ENCODE measurements around the gene AK8. TPM values are rescaled to one million over a fixed set of nuclear protein-coding genes. Genes with fewer than 3 reads are reported as not detected.

The AK8 gene
- polyA plus RNA-seq, 1 of the 3 experiments (the other 2 are of a cell fraction): 0.77 TPM

DNA sequence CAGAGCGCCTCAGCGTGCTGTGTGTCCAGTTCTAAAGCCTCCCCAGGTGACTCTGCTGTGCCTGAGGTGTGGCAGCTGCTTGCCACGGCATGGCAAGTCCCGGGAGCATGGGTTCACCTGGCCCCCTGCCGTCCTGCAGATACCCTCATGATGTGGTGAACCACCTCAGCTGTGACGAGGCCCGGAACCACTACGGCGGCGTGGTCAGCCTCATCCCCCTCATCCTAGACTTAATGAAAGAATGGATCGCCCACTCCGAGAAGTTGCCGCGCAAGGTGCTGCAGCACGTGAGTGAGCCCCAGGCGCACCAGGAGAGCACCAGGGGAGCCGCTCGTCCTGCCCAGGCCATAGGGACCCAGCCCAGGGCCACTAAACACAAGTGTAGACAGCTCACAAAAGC is 10.1 kb upstream of the AK8 start:
- TF ChIP-seq, protein P1, sequence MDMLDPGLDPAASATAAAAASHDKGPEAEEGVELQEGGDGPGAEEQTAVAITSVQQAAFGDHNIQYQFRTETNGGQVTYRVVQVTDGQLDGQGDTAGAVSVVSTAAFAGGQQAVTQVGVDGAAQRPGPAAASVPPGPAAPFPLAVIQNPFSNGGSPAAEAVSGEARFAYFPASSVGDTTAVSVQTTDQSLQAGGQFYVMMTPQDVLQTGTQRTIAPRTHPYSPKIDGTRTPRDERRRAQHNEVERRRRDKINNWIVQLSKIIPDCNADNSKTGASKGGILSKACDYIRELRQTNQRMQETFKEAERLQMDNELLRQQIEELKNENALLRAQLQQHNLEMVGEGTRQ (IDR thresholded peaks at IDR 0.05; ENCODE audit: borderline replicate concordance, low read depth, low read length): no peak
- TF ChIP-seq NRF1 (IDR thresholded peaks at IDR 0.05; ENCODE audit: low read depth, low read length) (no peak), SIN3A (IDR thresholded peaks at IDR 0.05; ENCODE audit: borderline replicate concordance, low read depth, low read length) (no peak), ZBTB33 (IDR thresholded peaks at IDR 0.05; ENCODE audit: borderline replicate concordance, low read depth) (no peak), EP300 (IDR thresholded peaks at IDR 0.05; ENCODE audit: borderline replicate concordance in 1 of 2, low read depth in 1 of 2, low read length in 1 of 2) (no peak), RAD21 (IDR thresholded peaks at IDR 0.05; ENCODE audit: low read length) (no peak), TCF12 (IDR thresholded peaks at IDR 0.05) (no peak), YY1 (IDR thresholded peaks at IDR 0.05; ENCODE audit: low read depth) (no peak), JUND (IDR thresholded peaks at IDR 0.05) (no peak), CHD2 (IDR thresholded peaks at IDR 0.05; ENCODE audit: low read length, partially characterized antibody) (no peak), MXI1 (IDR thresholded peaks at IDR 0.05; ENCODE audit: low read depth, low read length) (no peak)
- TF ChIP-seq, protein P2, sequence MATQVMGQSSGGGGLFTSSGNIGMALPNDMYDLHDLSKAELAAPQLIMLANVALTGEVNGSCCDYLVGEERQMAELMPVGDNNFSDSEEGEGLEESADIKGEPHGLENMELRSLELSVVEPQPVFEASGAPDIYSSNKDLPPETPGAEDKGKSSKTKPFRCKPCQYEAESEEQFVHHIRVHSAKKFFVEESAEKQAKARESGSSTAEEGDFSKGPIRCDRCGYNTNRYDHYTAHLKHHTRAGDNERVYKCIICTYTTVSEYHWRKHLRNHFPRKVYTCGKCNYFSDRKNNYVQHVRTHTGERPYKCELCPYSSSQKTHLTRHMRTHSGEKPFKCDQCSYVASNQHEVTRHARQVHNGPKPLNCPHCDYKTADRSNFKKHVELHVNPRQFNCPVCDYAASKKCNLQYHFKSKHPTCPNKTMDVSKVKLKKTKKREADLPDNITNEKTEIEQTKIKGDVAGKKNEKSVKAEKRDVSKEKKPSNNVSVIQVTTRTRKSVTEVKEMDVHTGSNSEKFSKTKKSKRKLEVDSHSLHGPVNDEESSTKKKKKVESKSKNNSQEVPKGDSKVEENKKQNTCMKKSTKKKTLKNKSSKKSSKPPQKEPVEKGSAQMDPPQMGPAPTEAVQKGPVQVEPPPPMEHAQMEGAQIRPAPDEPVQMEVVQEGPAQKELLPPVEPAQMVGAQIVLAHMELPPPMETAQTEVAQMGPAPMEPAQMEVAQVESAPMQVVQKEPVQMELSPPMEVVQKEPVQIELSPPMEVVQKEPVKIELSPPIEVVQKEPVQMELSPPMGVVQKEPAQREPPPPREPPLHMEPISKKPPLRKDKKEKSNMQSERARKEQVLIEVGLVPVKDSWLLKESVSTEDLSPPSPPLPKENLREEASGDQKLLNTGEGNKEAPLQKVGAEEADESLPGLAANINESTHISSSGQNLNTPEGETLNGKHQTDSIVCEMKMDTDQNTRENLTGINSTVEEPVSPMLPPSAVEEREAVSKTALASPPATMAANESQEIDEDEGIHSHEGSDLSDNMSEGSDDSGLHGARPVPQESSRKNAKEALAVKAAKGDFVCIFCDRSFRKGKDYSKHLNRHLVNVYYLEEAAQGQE (IDR thresholded peaks at IDR 0.05; ENCODE audit: low read depth, low read length): no peak
- no peaks in the 10 kb centered on the region for H3K9me3 ChIP-seq
- H4K20me1 ChIP-seq (ENCODE audit: insufficient read depth): no peaks in the 10 kb centered on the region
- 94% methylated on average over 14 of the region's 18 CpGs for WGBS (ENCODE audit: low lambda C conversion rate)
- H3K4me1 ChIP-seq (ENCODE audit: control insufficient read depth in 1 of 2, insufficient read depth in 2 of 2, low read depth in 1 of 2, low read length in 1 of 2): no peaks in the 10 kb centered on the region
- POLR2A ChIA-PET: no interaction called here
- H3K9ac ChIP-seq: no peak overlapping the region
- DNase-seq: no peak
- no peaks in the 10 kb centered on the region for H3K9me2 ChIP-seq
- H3K79me2 ChIP-seq (ENCODE audit: insufficient read depth): no peaks in the 10 kb centered on the region
- no peak overlapping the region for H3K4me3 ChIP-seq (ENCODE audit: low read depth in 2 of 2, low read length in 1 of 2)
- CTCF ChIA-PET: interaction anchor here (1.2 kb wide), 1 partner anchor 14 kb away, joined by 7 read pairs; no protein-coding TSS in a partner anchor
- peaks cover 0 to 9% of the 10 kb centered on the region in 2 experiments for H3K36me3 ChIP-seq (replicated peaks in 1 of 2; ENCODE audit: control insufficient read depth in 1 of 2, insufficient read depth in 2 of 2, low read length in 1 of 2)
- H3K27me3 ChIP-seq (ENCODE audit: insufficient read depth): no peaks in the 10 kb centered on the region
- H2AFZ ChIP-seq (ENCODE audit: low read depth): no peak overlapping the region
- H3K4me2 ChIP-seq: no peak overlapping the region
- no peak overlapping the region for H3K27ac ChIP-seq (ENCODE audit: low read depth in 2 of 2, low read length in 1 of 2)
- H3F3A ChIP-seq (replicated peaks; ENCODE audit: insufficient read depth): no peaks in the 10 kb centered on the region
